K562 (cell line): ENCODE measurements around the gene CFAP157. TPM values are rescaled to one million over a fixed set of nuclear protein-coding genes. Genes with fewer than 3 reads are reported as not detected.
A peak's percentile ranks its signal among the peaks of the same experiment; 100 is the strongest.

Source experiments
- ATAC-seq: fragments of 200-7000 bp; cut with Tn5 transposase; 3 replicates; pipeline ENCODE4 v1.9.1; 2020; ENCODE audit warnings: moderate library complexity
- BruUV-seq: library from RNA; stranded (reverse); fragments of 400-500 nt; replicated peaks from 2 replicates; lab custom pipeline; 2021; lab: Mats Ljungman, UMichigan
- CTCF ChIA-PET: fragments of 300-600 bp; formaldehyde crosslinking; extraction: SDS; loops from one replicate; lab custom pipeline; 2021; ENCODE audit warnings: low intra/inter-chr PET ratio; lab: Yijun Ruan, JAX
- POLR2A ChIA-PET: fragments of 300-600, 350-650 bp; sonication (Branson Sonifier 250); formaldehyde crosslinking; extraction: SDS; loops from one replicate; lab custom pipeline; 2021; ENCODE audit warnings: antibody characterized with exemption, inconsistent platforms; lab: Yijun Ruan, JAX
- DNase-seq, 4 experiments: peaks; one replicate each; pipeline versions ENCODE4 v3.0.0 to v3.0.0-alpha.2; 2011 to 2018; ENCODE audit warnings: low spot score in 3 of 4, mixed read lengths in 3 of 4; ENCODE audit errors: extremely low read depth in 1 of 4
- FAIRE-seq: peaks from 2 replicates; lab custom pipeline; 2011; peaks lifted over from hg19 to GRCh38; lab: Jason Lieb, UNC
- H2AFZ ChIP-seq: 2 replicates; pipeline ENCODE4 v1.6.0; 2011; ENCODE audit warnings: low read depth, low read length, control low read depth, inconsistent platforms
- H3K27ac ChIP-seq: fragments of 200-600 bp; 3 replicates; pipeline ENCODE4 v1.8.0; 2011; ENCODE audit warnings: low read depth, mild to moderate bottlenecking, control low read depth, inconsistent platforms, low read length, moderate library complexity, mixed read lengths; ENCODE audit errors: extremely low read depth
- H3K27me3 ChIP-seq, 2 experiments: fragments of 300-600 bp in 1 of 2; 2 replicates in 1 of 2; 3 replicates in 1 of 2; pipeline versions ENCODE4 v1.6.0 to v1.8.0; 2011; ENCODE audit warnings: inconsistent platforms in 2 of 2, low read length in 2 of 2, mild to moderate bottlenecking in 1 of 2, mixed read lengths in 1 of 2, moderate library complexity in 1 of 2; ENCODE audit not compliant: control insufficient read depth in 2 of 2, insufficient read depth in 2 of 2
- H3K36me3 ChIP-seq: fragments of 300-600 bp; 3 replicates; pipeline ENCODE4 v1.8.0; 2011; ENCODE audit warnings: mild to moderate bottlenecking, low read length, inconsistent platforms; ENCODE audit not compliant: control insufficient read depth, insufficient read depth
- H3K4me1 ChIP-seq, 2 experiments: fragments of 200-600 bp in 1 of 2; replicated peaks in 1 of 2; 2 replicates in 1 of 2; 3 replicates in 1 of 2; pipeline versions ENCODE4 v1.5.1 to v1.8.0; 2011; ENCODE audit warnings: inconsistent platforms in 2 of 2, low read length in 2 of 2, mild to moderate bottlenecking in 1 of 2, mixed read lengths in 1 of 2, moderate library complexity in 1 of 2; ENCODE audit not compliant: control insufficient read depth in 2 of 2, insufficient read depth in 2 of 2
- H3K4me2 ChIP-seq: 2 replicates; pipeline ENCODE4 v1.6.1; 2011; ENCODE audit warnings: low read length, control low read depth, inconsistent platforms, mixed read lengths; ENCODE audit not compliant: insufficient read depth
- H3K4me3 ChIP-seq: fragments of 200-600 bp; sonication (generic), shearing (Covaris generic); 2 replicates; pipeline ENCODE4 v1.5.1; 2016; ENCODE audit warnings: control low read depth, inconsistent platforms
- H3K79me2 ChIP-seq: fragments of 200-600 bp; 3 replicates; pipeline ENCODE4 v1.8.0; 2011; ENCODE audit warnings: low read length, inconsistent platforms; ENCODE audit not compliant: control insufficient read depth, insufficient read depth
- H3K9ac ChIP-seq, 2 experiments: 2 replicates each; pipeline versions ENCODE4 v1.6.0 to v1.6.1; 2011; ENCODE audit warnings: low read depth in 2 of 2, low read length in 2 of 2, control low read depth in 1 of 2, inconsistent platforms in 1 of 2, mild to moderate bottlenecking in 1 of 2, mixed read lengths in 1 of 2; ENCODE audit not compliant: insufficient read depth in 1 of 2
- H3K9me1 ChIP-seq: one replicate; pipeline ENCODE4 v1.6.0; 2011; ENCODE audit warnings: inconsistent platforms, mild to moderate bottlenecking, low read length, moderate library complexity; ENCODE audit not compliant: control insufficient read depth, insufficient read depth
- H3K9me3 ChIP-seq: replicated peaks from 2 replicates; pipeline ENCODE4 v1.5.1; 2011; ENCODE audit warnings: low read depth, low read length, inconsistent platforms; ENCODE audit not compliant: control insufficient read depth, insufficient read depth
- H4K20me1 ChIP-seq: replicated peaks from 2 replicates; pipeline ENCODE4 v1.6.1; 2011; ENCODE audit warnings: low read length, inconsistent platforms, mixed read lengths; ENCODE audit not compliant: control insufficient read depth, insufficient read depth
- BCL6 ChIP-seq: fragments of 250-450 bp; sonication (Bioruptor Pico); IDR thresholded peaks from 2 replicates; pipeline ENCODE4 v1.4.0; 2020
- C11orf30 ChIP-seq: fragments of 450-650 bp; IDR thresholded peaks from 2 replicates; pipeline ENCODE4 v1.6.1; 2016; ENCODE audit warnings: low read depth, mild to moderate bottlenecking
- CAMTA2 ChIP-seq: fragments of 250-450 bp; sonication (Bioruptor Pico); conservative IDR thresholded peaks from 2 replicates; pipeline ENCODE4 v1.5.1; 2022
- CREBBP ChIP-seq: IDR thresholded peaks from one replicate; pipeline ENCODE4 v1.6.1; 2012; ENCODE audit warnings: low read depth, mild to moderate bottlenecking, control low read depth, inconsistent platforms, low read length
- EHMT2 ChIP-seq: fragments of 450-650 bp; IDR thresholded peaks from 2 replicates; pipeline ENCODE4 v1.6.1; 2018; ENCODE audit warnings: antibody characterized with exemption
- MYNN ChIP-seq, 2 experiments: sonication (generic); formaldehyde crosslinking in 1 of 2; IDR thresholded peaks; 2 replicates each; pipeline versions ENCODE4 v1.5.0 to v1.6.1; 2016 to 2020; ENCODE audit warnings: antibody characterized with exemption in 1 of 2, missing genetic modification reagents in 1 of 2
- RBFOX2 ChIP-seq: fragments of 200-400 bp; formaldehyde crosslinking; IDR thresholded peaks from 2 replicates; pipeline ENCODE4 v1.6.1; 2017; ENCODE audit warnings: low read depth, mild to moderate bottlenecking, low read length, moderate library complexity
- SPI1 ChIP-seq: IDR thresholded peaks from 2 replicates; pipeline ENCODE4 v1.6.1; 2011; ENCODE audit warnings: low read depth, low read length, control low read depth, borderline replicate concordance
- ZKSCAN1 ChIP-seq: fragments of 150-350 bp; IDR thresholded peaks from 2 replicates; pipeline ENCODE4 v1.6.1; 2016; ENCODE audit warnings: low read depth, low read length
- WGBS: fragments of 100-300 bp; shearing (Covaris generic); methylation state at CpG from one replicate; pipeline ENCODE4 v1.1.6; 2016; ENCODE audit warnings: low coverage, mixed read lengths; ENCODE audit not compliant: insufficient coverage; ENCODE audit errors: missing lambda C conversion rate; 5-methylcytosine and 5-hydroxymethylcytosine counted together
- in situ Hi-C: fragments of 300-500 bp; cut with MboI; formaldehyde crosslinking; loops from 4 replicates; pipeline ENCODE4 v1.15.0; 2018; ENCODE audit warnings: inconsistent platforms, mixed read lengths
- intact Hi-C: fragments of 100-400 bp; cut with micrococcal nuclease; formaldehyde crosslinking; loops from 2 replicates; pipeline ENCODE4 v1.14.2; 2022
- polyA plus RNA-seq, 8 experiments: library from polyadenylated mRNA; depleted of rRNA in 4 of 8; stranded (reverse) in 5 of 8; unstranded in 3 of 8; fragments of >200 nt; fragmentation: Nextera tagmentation in 2 of 8; fragmentation: Illumina TruSeq in 1 of 8; extraction: Ambion mirVana in 2 of 8; extraction: Trizol in 1 of 8; gene quantifications; 2 replicates each; pipeline versions ENCODE4 v1.2.1 to v1.2.3, GENCODE V29; 2011 to 2014; ENCODE audit warnings: inconsistent platforms in 1 of 8, missing spikeins in 1 of 8
- total RNA-seq, 7 experiments: library from RNA; depleted of rRNA in 6 of 7; stranded (reverse); fragments of >200 nt in 6 of 7; fragmentation: Illumina TruSeq in 2 of 7; extraction: Trizol in 2 of 7; gene quantifications; 2 replicates each; pipeline versions ENCODE4 v1.2.1 to v1.2.3, GENCODE V29; 2011 to 2021; ENCODE audit warnings: low replicate concordance in 1 of 7
- TF ChIP-seq, protein P1 (sequence below), 2 experiments: fragments of 450-650 bp; conservative IDR thresholded peaks; 2 replicates each; pipeline ENCODE4 v1.6.1; 2017; ENCODE audit warnings: mild to moderate bottlenecking in 2 of 2, moderate library complexity in 2 of 2
- TF ChIP-seq, protein P2 (sequence below): sonication (generic); formaldehyde crosslinking; IDR thresholded peaks from 2 replicates; pipeline ENCODE4 v1.9.0; 2022; ENCODE audit warnings: mild to moderate bottlenecking, missing genetic modification reagents

CFAP157 gene
- total and polyA plus RNA-seq, 9 of the 15 experiments (the other 6 are each of a cell fraction or from before 2014, with no cell fraction given): 0.03 TPM; not detected in 8

DNA sequence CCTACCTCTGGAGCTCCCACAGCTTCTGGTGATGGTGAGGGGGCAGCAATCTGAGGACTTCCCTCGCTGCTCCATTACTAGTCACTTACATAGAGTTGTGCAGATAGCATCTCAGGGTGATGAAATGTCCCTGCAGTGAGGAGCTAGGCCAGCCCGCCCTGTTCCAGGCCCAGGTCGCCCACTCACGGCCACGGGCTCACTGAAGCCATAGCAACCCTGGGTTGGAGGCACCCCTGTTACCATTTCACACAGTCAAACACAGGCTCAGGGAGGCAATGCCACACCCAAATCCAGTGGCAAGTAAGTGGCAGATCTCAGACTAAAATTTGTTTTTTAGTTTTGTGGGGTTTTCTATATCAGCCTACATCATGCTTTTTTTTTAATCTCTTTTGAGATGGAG is 52.1 kb downstream of the CFAP157 start (continued):
- TF ChIP-seq, protein P1, sequence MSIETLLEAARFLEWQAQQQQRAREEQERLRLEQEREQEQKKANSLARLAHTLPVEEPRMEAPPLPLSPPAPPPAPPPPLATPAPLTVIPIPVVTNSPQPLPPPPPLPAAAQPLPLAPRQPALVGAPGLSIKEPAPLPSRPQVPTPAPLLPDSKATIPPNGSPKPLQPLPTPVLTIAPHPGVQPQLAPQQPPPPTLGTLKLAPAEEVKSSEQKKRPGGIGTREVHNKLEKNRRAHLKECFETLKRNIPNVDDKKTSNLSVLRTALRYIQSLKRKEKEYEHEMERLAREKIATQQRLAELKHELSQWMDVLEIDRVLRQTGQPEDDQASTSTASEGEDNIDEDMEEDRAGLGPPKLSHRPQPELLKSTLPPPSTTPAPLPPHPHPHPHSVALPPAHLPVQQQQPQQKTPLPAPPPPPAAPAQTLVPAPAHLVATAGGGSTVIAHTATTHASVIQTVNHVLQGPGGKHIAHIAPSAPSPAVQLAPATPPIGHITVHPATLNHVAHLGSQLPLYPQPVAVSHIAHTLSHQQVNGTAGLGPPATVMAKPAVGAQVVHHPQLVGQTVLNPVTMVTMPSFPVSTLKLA (conservative IDR thresholded peaks at IDR 0.05): no peak
- TF ChIP-seq, protein P2, sequence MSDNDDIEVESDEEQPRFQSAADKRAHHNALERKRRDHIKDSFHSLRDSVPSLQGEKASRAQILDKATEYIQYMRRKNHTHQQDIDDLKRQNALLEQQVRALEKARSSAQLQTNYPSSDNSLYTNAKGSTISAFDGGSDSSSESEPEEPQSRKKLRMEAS (CRISPR knock-in tag): no peak
- TF ChIP-seq CREBBP (no peak), EHMT2 (no peak), RBFOX2 (0 out of 2 replicates have a peak, but pooled peaks have one; percentile 29), BCL6 (CRISPR knock-in tag) (no peak), SPI1 (no peak), C11orf30 (no peak), MYNN (IDR thresholded peaks at IDR 0.05) (no peak), MYNN (CRISPR knock-in tag; IDR thresholded peaks at IDR 0.05) (no peak)

GRCh38 chr9:127761061-127761460 is 54.3 kb downstream of the CFAP157 start:
- Histone ChIP-seq H4K20me1 (no peaks in the 10 kb centered on the region; the same call in 1 of the 2 replicates), H3K4me2 (no peak overlapping the region), H3K4me1 (peaks cover 21 to 29% of the 10 kb centered on the region in 2 experiments), H3K27me3 (no peaks in the 10 kb centered on the region; a peak in 1 of 5 replicates), H3K9me3 (no peaks in the 10 kb centered on the region), H2AFZ (no peak overlapping the region), H3K27ac (no peak overlapping the region), H3K4me3 (no peak overlapping the region), H3K36me3 (no peaks in the 10 kb centered on the region), H3K9ac (no peak overlapping the region), H3K9me1 (peaks cover 3% of the 10 kb centered on the region), H3K79me2 (no peaks in the 10 kb centered on the region)
- ChIA-PET CTCF (no interaction called here), POLR2A (interaction anchor here (0.7 kb wide), 1 partner anchor 48 kb away, joined by 3 read pairs; no protein-coding TSS in a partner anchor)
- no peak for TF ChIP-seq CAMTA2 (CRISPR knock-in tag)
- TF ChIP-seq ZKSCAN1: peak; percentile 89
- 6% methylated on average over 5 of the region's 5 CpGs for WGBS
- in situ Hi-C loops: loop anchor here (25.0 kb wide), 1 partner anchor 601 kb away; the partner anchor contains the start of gene URM1
- DNase-seq (no peak), ATAC-seq (no peak), FAIRE-seq (no peak)
- intact Hi-C loops: no loop called here
- BruUV-seq: no TSS peak
